HG03175 (cell line): ENCODE measurements around the gene GP1BA.
A peak's percentile ranks its signal among the peaks of the same experiment; 100 is the strongest.

Experiments used
- ATAC-seq: cut with Tn5 transposase; IDR thresholded peaks from one replicate; pipeline ENCODE4 v1.9.1; 2021; ENCODE audit warnings: mild to moderate bottlenecking, moderate library complexity; ENCODE audit not compliant: unreplicated experiment

The GP1BA gene

DNA sequence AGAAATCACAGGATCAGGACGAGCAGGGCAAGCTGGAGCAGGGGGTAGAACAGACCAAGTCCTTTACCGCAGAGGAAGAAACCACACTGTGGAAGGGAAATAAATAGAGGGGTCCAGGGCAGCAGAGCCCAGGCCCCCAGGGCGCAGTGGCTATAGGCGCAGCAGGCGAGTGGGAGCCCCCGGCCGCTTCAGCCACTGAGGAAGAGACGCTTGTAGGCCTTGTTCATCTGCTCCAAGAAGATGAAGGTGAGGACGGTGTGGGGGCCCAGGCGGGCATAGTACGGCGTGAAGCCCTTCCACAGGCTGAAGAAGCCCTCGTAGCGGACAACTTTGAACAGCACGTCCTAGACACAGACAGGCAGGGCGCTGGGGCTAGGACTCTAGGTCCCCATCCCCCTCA is 5.5 kb downstream of the GP1BA start:
- no peak for ATAC-seq

DNA sequence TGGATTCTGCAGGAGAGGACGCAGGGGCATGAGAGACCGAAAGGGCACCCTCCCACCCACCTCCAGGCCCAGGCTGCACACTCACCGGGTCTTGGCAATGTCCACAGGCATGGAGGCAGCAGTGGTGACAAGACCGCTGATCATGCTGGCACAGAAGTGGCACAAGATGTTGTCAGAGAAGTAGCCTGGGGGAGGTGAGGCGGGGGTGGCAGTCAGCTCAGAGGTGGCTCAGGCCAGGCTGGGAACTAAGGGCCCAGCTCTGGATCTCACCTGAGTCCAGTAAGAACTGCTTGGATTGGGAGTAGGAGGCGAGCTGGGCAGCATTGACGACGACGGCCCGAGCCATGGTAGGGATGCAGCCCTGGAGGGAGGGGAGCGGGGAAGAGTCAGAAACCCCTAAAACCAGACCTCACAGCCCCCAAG is 6.0 kb downstream of the GP1BA start:
- no peak for ATAC-seq

DNA sequence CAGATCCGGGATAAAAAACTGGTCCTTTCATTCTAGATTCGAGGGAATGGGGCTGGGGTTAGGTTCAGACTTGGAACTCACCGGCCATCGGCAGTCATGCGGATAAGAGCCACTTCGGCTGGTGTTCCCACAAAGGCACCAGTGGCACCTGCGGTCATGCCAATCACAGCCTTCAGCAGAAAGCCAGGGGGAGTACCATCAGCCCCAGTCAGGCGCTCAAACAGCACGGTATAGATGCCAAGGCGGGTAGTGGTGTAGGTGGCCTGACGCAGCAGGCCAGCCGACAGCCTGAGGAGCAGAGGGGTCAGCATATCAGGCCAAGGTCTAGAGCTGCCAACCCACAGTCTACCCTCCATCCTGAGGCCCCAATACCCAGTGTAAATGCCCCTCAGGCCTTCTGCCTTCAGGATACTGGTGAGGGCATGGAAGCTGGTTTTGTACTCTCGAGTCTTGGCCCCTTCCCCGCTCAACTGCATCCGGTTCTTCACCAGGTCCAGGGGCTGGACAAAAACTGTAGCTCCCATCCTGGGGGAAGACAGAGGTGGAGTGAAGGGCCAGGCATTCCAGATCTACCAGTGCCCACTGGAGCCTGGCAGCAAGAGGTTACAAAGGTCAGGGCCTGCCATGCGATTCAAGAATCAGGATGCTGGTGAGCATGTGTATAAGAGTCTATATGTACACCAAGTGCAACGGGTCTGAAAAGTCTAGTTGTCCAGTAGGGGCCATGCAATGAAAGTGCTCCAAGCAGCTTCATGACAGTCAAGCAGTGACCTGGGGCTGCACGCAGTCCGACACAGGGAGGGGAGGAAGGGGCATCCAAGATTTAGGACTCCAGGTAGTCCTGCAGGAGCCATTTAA is 6.8 kb downstream of the GP1BA start:
- ATAC-seq, result no peak

DNA sequence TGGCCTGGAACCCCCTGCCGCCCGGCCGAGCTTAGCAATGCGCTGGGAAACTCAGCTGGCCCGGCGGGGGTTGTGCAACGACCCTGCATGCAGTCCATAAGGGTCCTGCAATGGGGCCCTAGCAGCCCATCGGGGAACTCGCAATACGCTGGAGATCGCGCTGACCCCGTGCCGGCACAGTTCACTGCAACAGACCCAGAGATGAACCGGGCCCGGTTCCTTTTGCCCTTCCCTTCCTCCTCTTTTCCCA is 7.4 kb downstream of the GP1BA start:
- ATAC-seq, result no peak

DNA sequence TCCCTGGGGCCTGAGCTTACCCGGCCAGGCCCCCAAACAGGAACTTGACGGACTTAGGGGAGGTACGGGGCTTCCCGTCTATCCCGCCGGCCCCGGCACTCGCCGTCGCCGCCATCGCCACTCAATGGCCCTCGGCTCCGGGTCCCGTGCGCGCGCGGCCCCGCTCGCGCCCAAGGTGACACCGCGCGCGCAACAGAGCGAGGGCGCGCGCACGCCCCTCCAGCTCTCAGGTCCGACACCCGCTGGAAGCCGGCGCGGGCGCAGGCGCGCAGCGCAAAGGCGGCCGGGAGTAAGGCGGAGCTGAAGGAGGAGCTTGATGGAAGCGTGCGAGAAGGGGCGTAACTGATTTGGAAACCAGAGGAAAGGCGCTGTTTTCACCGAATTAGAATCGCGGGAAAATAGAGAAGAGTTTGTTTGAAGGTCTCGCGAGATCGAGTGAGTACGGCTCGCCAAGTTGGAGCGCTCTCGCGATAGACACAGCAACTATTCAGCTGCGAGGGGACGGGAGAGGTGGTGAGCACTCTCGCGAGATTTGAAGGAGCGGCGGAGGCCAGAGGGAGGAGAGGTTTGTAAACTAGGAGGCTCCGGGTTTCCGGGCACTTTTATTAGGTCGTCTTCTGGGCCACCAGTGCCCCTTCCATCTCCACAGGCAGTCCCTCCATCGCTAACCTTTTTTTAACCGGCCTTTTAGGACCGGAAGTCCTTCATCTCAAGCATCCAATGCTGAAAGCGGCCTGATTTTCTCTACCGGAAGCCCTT is 7.9 kb downstream of the GP1BA start, which contains the start of the genes RNF167 and SLC25A11:
Gene RNF167, plus strand, starts transcription at position 473 of the 759 bp plus-strand sequence. CDS start 642 bp downstream, outside the sequence.
Gene SLC25A11, minus strand, starts transcription at position 251 of the 759 bp plus-strand sequence. Its CDS starts 136 bp downstream, at position 115.
- ATAC-seq, result peak; percentile 81

DNA sequence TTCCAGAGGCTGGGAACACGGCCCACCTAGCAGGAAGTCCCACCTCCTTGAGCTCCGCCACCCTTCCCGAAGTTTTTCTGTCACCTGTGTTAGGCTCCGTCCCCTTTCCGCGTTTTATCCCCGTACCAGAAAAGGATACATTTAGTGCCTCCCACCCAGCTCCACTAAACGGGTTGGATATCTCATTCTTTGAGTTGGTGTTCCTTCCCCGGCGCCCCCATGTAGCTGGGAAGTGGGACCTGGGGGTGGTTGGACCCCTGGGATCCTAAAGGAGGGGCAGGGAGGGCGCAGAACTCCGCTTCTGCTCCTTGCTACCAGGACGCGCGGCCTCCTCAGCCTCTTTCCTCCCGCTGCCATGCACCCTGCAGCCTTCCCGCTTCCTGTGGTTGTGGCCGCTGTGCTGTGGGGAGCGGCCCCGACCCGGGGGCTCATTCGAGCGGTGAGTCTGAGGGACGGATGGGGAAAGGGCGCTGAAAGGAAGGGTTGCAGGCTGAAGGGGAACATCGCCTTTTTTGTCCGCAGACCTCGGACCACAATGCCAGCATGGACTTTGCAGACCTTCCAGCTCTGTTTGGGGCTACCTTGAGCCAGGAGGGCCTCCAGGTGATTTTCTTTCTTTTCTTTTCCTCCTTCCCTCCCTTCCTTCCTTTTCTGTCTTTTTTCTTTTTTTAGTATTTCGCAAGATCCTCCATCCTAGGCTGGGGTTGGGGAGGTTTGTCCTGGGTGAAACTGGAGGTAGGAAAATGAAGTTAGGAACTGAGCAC is 8.7 kb downstream of the GP1BA start:
- no peak for ATAC-seq

DNA sequence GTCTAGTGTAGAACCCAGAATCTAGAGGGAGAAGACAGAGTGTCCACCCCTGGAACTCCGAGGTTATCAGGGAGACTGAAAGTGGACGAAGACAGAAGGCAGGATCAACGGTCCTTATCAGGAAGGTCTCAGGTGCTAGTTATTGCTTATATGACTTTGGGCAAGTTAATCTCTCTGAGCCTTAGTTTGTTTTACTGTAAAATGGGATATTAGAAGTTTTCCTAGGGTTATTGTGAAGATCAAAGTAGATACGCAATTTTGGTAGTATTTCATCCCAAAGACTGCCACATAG is 9.2 kb downstream of the GP1BA start:
- ATAC-seq, result no peak

DNA sequence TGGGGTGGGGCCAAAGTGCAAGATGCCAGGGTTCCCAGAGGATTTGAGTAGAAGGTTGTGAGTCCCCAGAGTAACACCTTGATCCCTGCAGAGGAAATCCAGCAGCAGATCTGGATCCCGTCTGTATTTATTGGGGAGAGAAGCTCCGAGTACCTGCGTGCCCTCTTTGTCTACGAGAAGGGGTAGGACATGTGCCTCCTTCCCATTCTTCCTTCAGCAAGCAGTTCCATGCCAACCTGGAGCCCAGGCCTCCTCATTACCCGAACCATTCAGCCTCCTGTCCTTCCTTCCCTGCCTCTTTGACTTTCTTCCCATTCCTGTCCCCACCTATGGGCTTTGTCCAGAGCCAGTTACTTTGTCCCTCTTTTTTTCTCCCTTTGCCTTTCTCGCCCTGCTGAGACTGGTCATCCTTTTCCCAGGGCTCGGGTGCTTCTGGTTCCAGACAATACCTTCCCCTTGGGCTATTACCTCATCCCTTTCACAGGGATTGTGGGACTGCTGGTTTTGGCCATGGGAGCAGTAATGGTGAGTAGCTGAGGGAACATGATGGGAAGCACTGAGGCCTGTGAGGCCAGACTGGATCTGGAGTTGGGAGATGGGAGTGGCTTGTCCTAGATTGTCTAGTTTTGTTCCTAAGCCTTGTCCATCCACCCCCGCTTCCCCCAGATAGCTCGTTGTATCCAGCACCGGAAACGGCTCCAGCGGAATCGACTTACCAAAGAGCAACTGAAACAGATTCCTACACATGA is 10.9 kb downstream of the GP1BA start:
- ATAC-seq, result no peak

DNA sequence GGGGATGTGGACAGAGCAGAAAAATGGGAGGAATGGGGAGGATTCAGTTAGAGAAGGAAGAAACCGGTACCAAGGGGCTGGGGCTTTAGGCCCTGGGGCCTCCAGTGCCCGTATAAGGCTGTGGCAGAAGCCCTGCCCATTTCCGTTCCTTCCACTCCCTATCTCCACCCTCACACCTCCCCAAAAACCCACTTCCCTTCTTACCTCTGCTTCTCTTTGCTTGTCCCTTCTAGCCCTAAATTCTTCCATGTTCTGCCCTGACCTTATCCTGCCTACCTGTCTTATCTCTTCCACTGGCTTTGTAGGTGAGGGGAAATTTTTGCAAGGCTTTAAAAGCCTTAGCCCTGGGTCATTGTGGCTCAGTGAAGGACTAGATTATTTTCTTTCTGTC is 12.1 kb downstream of the GP1BA start:
- ATAC-seq, result no peak

DNA sequence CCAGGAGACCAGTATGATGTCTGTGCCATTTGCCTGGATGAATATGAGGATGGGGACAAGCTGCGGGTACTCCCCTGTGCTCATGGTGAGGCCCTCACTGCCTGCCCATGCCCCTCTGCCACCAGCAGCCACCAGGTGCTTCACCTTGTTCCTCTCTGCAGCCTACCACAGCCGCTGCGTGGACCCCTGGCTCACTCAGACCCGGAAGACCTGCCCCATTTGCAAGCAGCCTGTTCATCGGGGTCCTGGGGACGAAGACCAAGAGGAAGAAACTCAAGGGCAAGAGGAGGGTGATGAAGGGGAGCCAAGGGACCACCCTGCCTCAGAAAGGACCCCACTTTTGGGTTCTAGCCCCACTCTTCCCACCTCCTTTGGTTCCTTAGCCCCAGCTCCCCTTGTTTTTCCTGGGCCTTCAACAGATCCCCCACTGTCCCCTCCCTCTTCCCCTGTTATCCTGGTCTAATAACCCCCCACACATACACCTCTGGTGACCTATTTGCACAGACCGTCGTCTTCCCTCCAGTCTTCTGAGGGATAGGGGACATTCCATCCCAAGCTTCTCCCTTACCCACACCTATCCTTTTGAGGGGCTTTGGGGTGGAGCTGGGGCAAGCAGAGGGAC is 12.6 kb downstream of the GP1BA start:
- no peak for ATAC-seq

DNA sequence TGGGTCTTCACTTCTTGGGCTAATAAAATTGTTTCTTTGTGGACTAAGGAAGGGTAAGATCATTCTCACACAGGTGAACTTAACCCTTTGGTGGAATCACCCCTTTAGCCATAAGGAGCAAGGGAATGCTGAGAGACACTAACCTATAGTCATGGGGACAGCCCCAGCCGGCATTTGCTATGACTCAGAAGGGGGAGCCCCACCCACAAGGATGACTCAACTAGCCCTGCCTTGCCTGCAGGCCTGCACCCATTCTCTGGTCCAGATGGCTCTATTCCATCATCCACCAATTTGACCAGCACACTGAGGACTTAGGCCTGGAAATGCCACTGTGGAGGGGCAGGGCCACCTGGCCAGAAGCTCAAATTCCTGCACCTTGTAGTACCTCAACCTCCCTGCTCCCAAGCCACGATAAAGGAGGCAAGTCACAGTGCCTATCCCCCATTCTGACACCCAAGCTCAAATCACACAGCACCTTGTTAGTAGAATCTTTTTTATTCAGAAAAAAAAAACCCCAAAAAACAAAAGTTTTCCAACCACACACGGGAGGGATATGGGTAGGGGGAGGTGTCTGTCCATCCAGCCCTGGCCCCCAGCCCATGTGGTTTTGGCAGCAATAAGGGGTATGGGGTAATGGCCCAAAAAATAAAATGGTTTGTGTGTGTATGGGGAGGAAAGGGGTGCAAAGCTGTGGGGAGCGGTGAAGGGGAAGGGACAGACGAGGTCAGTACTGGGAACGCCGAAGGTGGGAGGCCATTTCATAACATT is 13.3 kb downstream of the GP1BA start:
- ATAC-seq, result no peak

DNA sequence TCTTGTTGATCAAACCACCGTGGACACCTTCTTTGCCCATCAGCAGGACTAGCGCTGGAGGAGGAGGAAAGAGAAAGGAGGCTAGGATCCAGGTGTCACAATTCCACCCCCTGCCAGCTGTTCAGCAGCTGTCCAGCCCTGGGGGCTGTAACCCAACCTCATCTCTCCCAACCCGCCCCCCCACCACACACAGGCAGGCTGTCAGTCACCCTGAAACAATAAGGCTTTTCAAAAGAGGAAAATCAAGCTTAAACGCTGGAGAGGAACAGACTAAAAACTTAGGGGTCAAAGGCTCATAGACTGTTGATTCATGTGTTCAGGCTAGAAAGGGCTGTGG is 13.8 kb downstream of the GP1BA start:
- no peak for ATAC-seq

DNA sequence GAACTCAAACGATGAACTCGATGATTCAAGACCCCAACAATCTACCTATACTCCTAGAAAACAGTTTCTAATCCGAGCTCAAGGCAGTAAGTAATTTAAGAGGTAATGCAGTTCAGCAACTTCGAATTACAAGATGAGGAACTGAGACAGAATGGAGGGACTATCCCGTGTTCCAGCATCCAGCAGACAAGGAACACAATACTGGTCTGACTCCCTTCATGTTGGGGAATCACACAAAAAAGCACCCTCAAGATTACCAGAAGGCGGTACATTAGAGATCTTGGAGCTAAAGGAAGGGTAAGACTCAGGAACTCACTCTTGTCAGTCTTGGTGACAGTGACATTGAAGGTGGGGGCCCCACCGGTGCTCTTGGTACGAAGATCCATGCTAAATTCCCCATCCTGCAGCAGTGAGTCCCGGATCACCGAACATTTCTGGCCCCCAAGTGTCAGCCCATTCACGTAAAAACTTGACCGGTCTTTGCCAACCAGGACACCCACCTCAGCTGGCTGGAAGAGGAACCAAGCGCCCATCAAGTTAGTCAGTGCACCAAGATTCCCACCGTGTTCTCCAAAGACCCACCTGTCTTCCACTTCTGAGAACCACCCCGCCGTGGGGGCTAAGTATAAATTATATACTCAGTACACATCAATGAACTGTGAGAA is 14.4 kb downstream of the GP1BA start:
- ATAC-seq, result no peak

DNA sequence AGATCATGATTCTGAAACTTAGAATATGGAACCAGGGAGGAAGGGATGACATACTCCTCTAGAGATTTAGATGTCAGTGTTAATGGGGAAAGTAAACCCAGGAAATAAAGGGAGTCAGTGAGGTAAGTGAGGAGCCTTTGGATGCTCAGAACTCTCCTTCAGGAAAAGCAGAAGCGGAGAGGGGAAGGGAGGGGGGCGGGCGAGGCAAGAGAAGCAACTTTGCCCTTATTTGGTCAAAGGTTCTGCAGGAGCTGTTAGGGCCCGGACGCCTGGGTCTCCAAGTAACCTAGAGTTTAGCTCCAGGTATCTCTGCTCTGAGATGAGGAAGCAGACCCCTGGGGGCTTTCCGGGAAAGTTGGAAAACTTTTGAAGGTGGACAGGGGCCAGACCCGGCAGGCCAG is 14.9 kb downstream of the GP1BA start:
- ATAC-seq, result no peak

DNA sequence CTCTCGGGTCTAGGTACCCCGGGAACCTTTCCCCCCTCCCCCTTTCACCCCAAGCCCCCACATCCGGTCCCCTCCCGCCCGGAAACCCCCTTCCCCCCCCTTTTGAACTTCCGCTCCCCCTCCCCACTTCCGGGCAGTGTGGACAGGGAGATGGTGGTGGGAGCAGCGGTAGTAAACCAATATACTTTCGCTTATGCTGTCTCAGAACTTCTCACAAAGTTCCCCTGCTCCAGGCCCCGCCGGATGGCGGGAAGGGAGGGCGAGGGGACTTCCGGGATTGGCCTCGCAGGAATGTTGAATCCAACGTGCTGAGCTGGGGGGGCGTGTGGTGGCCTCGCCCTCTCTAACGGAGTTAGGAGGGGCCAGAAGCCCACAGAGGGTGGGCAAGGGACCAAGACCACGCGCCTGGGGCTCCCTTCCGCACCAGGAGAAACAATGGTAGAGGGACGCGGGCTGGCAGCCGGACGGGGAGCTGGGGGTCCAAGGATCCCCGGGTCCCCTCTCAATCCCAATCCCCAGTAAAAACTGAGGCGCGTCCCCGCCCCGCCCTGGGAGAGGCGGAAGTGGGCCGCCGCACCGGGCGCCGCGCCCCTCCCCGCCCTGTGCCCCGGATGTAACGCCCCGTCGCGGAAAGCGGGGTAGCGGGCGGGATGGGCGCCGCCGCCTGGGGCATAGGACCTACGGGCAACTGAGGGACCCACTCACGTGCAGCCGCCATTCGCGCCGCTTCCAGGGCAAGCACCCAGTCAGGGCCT is 15.5 kb downstream of the GP1BA start:
- no peak for ATAC-seq

DNA sequence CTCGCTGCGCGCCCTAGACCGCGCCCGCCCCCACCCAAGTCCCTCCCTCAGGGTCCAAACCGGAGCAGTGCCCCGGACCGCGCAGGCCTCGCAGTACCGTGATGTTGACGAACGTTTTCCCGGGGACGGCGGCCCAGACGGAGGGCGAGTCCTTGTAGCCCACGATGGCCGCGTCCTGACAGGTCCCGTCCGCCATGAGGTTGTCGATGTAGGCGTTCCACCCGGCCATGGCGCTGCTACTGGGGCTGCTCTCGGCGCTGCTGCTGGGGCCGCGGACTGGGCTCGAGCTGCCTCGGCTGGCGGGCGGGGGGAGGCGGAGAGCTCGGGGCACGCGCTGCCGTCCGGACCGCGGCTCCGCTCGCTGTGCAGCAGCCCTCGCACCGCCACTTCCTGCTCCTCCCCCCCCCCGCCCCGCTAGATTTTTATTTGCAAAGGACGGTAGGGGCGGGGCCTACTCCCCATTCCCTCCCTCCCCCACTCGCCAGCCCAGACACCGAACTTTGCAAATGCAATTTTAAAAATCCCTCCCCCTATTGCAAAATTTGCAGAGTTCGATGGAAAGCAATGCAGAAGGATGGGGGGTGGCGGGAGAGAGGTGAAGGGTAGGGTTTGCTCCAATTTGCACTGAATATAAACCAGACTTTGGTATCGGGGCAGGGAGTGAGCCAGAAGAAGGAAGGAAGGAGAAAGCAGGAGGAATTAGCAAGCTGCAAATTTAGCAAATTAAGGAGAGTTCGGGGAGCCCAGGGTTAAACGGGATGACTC is 16.3 kb downstream of the GP1BA start, which contains the start of gene PFN1:
Gene PFN1, minus strand, starts transcription at position 365 of the 765 bp plus-strand sequence. Its CDS starts 136 bp downstream, at position 229.
- no peak for ATAC-seq

DNA sequence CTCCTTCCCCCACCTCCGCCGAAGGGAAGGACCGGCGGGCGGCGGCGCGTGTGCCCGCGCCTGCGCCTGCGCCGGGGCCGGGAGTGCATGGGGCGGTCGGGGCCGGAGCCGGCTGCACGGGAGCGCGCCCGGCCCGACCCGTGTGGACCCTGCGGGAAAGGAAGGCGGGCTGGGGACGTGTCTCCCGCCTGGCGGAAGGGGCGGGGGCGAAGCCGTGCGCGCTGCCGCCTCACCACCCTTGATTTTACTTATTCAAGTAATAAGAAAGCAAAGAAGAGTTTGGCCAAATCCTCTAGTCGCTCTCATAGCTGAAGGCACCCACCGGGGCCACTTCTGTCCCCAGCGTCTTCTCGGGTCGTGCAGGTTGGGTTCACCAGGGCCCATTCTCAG is 16.8 kb downstream of the GP1BA start:
- peak; percentile 39 for ATAC-seq
